ENCODE data around the gene NR2C2.
A peak's percentile ranks its signal among the peaks of the same experiment; 100 is the strongest.

Gene NR2C2

GRCh38 chr3:15083252-15083651 lies 135.9 kb downstream of the NR2C2 start:
- no peak for DNase-seq (ENCODE audit: low spot score)
- no peak for TF ChIP-seq CTCF (IDR thresholded peaks at IDR 0.05)
- Histone ChIP-seq H3K27ac (no peak overlapping the region), H3K4me3 (no peak overlapping the region)

GRCh38 chr3:15086263-15086662 lies 138.9 kb downstream of the NR2C2 start:
- H3K27ac ChIP-seq = no peak overlapping the region
- no peak for DNase-seq (ENCODE audit: low spot score)
- no peak overlapping the region for H3K4me3 ChIP-seq
- TF ChIP-seq CTCF (IDR thresholded peaks at IDR 0.05) = no peak

- Histone ChIP-seq H3K4me3 (no peak overlapping the region), H3K27ac (no peak overlapping the region)
- no peak for DNase-seq (ENCODE audit: low spot score)
- no peak for TF ChIP-seq CTCF (IDR thresholded peaks at IDR 0.05)
Observed at GRCh38 chr3:15086699-15087098, 139.3 kb downstream of the NR2C2 start.

- H3K4me3 ChIP-seq = no peak overlapping the region
- no peak for DNase-seq (ENCODE audit: low spot score)
- no peak overlapping the region for H3K27ac ChIP-seq
- TF ChIP-seq CTCF (IDR thresholded peaks at IDR 0.05) = no peak
Observed at GRCh38 chr3:15089201-15089600, 141.8 kb downstream of the NR2C2 start.

GRCh38 chr3:15091575-15091974 lies 144.2 kb downstream of the NR2C2 start:
- Histone ChIP-seq H3K4me3 (no peak overlapping the region), H3K27ac (no peak overlapping the region)
- no peak for DNase-seq (ENCODE audit: low spot score)
- no peak for TF ChIP-seq CTCF (IDR thresholded peaks at IDR 0.05)

GRCh38 chr3:15092686-15093085 lies 145.3 kb downstream of the NR2C2 start:
- Histone ChIP-seq H3K4me3 (no peak overlapping the region), H3K27ac (peak overlapping the region; percentile 14 to 62)
- DNase-seq (ENCODE audit: low spot score) = no peak
- TF ChIP-seq CTCF (IDR thresholded peaks at IDR 0.05) = no peak

GRCh38 chr3:15094187-15094875 lies 146.9 kb downstream of the NR2C2 start:
- TF ChIP-seq CTCF (IDR thresholded peaks at IDR 0.05) = no peak
- no peak overlapping the region for H3K4me3 ChIP-seq
- no peak for DNase-seq (ENCODE audit: low spot score)
- H3K27ac ChIP-seq = peak overlapping the region; percentile 14 to 62
